Endothelial cell of umbilical vein (primary cell): ENCODE measurements around the gene CORO7. TPM values are rescaled to one million over a fixed set of nuclear protein-coding genes. Genes with fewer than 3 reads are reported as not detected.

Experiments
- BruUV-seq: library from RNA; stranded (reverse); fragments of 400-500 nt; replicated peaks from 2 replicates; lab custom pipeline; 2021; lab: Mats Ljungman, UMichigan
- CTCF ChIA-PET: fragments of 300-600, 350-600 bp; sonication (Branson Sonifier 250); formaldehyde crosslinking; loops from one replicate; lab custom pipeline; 2021; ENCODE audit warnings: antibody characterized with exemption, inconsistent platforms; lab: Charles Lee
- POLR2A ChIA-PET: fragments of 300-600, 350-600 bp; sonication (Branson Sonifier 250); formaldehyde crosslinking; loops from one replicate; lab custom pipeline; 2021; ENCODE audit warnings: antibody characterized with exemption, inconsistent platforms; lab: Charles Lee
- DNase-seq: peaks from one replicate; pipeline ENCODE4 v3.0.0-alpha.2; 2011; ENCODE audit warnings: low read depth, low spot score
- FAIRE-seq: peaks from 2 replicates; lab custom pipeline; 2011; peaks lifted over from hg19 to GRCh38; lab: Jason Lieb, UNC
- H2AFZ ChIP-seq: 2 replicates; pipeline ENCODE4 v1.6.0; 2012; ENCODE audit warnings: low read depth, low read length, control low read depth, inconsistent platforms
- H3K27ac ChIP-seq: 2 replicates; pipeline ENCODE4 v1.5.1; 2011; ENCODE audit warnings: low read depth, mild to moderate bottlenecking, control low read depth, low read length, moderate library complexity; ENCODE audit not compliant: insufficient read depth
- H3K27me3 ChIP-seq, 2 experiments: 2 replicates each; pipeline versions ENCODE4 v1.6.0 to v1.6.1; 2011; ENCODE audit warnings: low read length in 2 of 2, mixed read lengths in 1 of 2; ENCODE audit not compliant: control insufficient read depth in 2 of 2, insufficient read depth in 2 of 2
- H3K36me3 ChIP-seq, 2 experiments: 2 replicates in 1 of 2; 3 replicates in 1 of 2; pipeline ENCODE4 v1.5.1; 2011; ENCODE audit warnings: low read length in 2 of 2, mild to moderate bottlenecking in 1 of 2, moderate library complexity in 1 of 2; ENCODE audit not compliant: control insufficient read depth in 2 of 2, insufficient read depth in 2 of 2; ENCODE audit errors: extremely low read depth in 1 of 2
- H3K4me1 ChIP-seq: 3 replicates; pipeline ENCODE4 v1.5.1; 2011; ENCODE audit warnings: mild to moderate bottlenecking, low read length; ENCODE audit not compliant: control insufficient read depth, insufficient read depth; ENCODE audit errors: extremely low read depth
- H3K4me2 ChIP-seq: 2 replicates; pipeline ENCODE4 v1.6.1; 2011; ENCODE audit warnings: low read length, control low read depth, mixed read lengths; ENCODE audit not compliant: insufficient read depth
- H3K4me3 ChIP-seq, 3 experiments: fragments of 200-600 bp in 1 of 3; sonication (generic), shearing (Covaris generic) in 1 of 3; replicated peaks in 1 of 3; 2 replicates each; pipeline ENCODE4 v1.5.1; 2011 to 2016; ENCODE audit warnings: control low read depth in 3 of 3, low read length in 3 of 3, mild to moderate bottlenecking in 2 of 3, inconsistent platforms in 1 of 3, low read depth in 1 of 3, moderate library complexity in 1 of 3; ENCODE audit not compliant: insufficient read depth in 1 of 3
- H3K79me2 ChIP-seq: 2 replicates; pipeline ENCODE4 v1.6.0; 2012; ENCODE audit warnings: low read length, inconsistent platforms; ENCODE audit not compliant: control insufficient read depth, insufficient read depth
- H3K9ac ChIP-seq: replicated peaks from 2 replicates; pipeline ENCODE3; 2011; ENCODE audit warnings: low read length, control low read depth; ENCODE audit not compliant: insufficient read depth; ENCODE audit errors: extremely low read depth
- H3K9me1 ChIP-seq: replicated peaks from 3 replicates; pipeline ENCODE4 v1.6.0; 2011; ENCODE audit warnings: mild to moderate bottlenecking, low read length; ENCODE audit not compliant: control insufficient read depth, insufficient read depth; ENCODE audit errors: extremely low read depth
- H3K9me3 ChIP-seq: replicated peaks from 2 replicates; pipeline ENCODE4 v1.5.1; 2012; ENCODE audit warnings: low read length, inconsistent platforms; ENCODE audit not compliant: control insufficient read depth, insufficient read depth
- H4K20me1 ChIP-seq: replicated peaks from 2 replicates; pipeline ENCODE3; 2011; ENCODE audit warnings: mild to moderate bottlenecking, low read length; ENCODE audit not compliant: control insufficient read depth, insufficient read depth; ENCODE audit errors: extremely low read depth
- CTCF ChIP-seq, 2 donors: IDR thresholded peaks; 1 replicate in 1 of 2; 2 replicates in 1 of 2; pipeline ENCODE4 v1.5.1; 2011; ENCODE audit warnings: low read length in 2 of 2, mild to moderate bottlenecking in 2 of 2, moderate library complexity in 2 of 2, control low read depth in 1 of 2, inconsistent platforms in 1 of 2, low read depth in 1 of 2; ENCODE audit not compliant: insufficient read depth in 1 of 2; ENCODE audit errors: extremely low read depth in 1 of 2
- EZH2 ChIP-seq: IDR thresholded peaks from 2 replicates; pipeline ENCODE4 v1.6.1; 2012; ENCODE audit warnings: borderline replicate concordance, low read depth, mild to moderate bottlenecking, moderate library complexity, low read length, inconsistent platforms; ENCODE audit not compliant: severe bottlenecking
- FOS ChIP-seq: IDR thresholded peaks from 2 replicates; pipeline ENCODE4 v1.6.1; 2011; ENCODE audit warnings: mild to moderate bottlenecking, low read length, moderate library complexity, borderline replicate concordance; ENCODE audit not compliant: insufficient read depth
- GATA2 ChIP-seq: IDR thresholded peaks from 2 replicates; pipeline ENCODE4 v1.7.0; 2011; ENCODE audit warnings: low read depth, mild to moderate bottlenecking, moderate library complexity, mixed read lengths, low read length; ENCODE audit not compliant: insufficient read length, insufficient read depth
- JUN ChIP-seq: IDR thresholded peaks from 2 replicates; pipeline ENCODE4 v1.6.1; 2011; ENCODE audit warnings: borderline replicate concordance, low read depth; ENCODE audit not compliant: insufficient read length, insufficient read depth
- MAX ChIP-seq: IDR thresholded peaks from 2 replicates; pipeline ENCODE4 v1.6.1; 2011; ENCODE audit not compliant: insufficient read depth, insufficient read length
- MYC ChIP-seq: IDR thresholded peaks from one replicate; pipeline ENCODE4 v1.6.1; 2011; ENCODE audit warnings: mild to moderate bottlenecking, low read depth, low read length
- POLR2A ChIP-seq: IDR thresholded peaks from 2 replicates; pipeline ENCODE4 v1.6.1; 2012; ENCODE audit warnings: low read depth, mild to moderate bottlenecking, control low read depth, low read length
- POLR2AphosphoS5 ChIP-seq: IDR thresholded peaks from 2 replicates; pipeline ENCODE4 v1.6.1; 2012; ENCODE audit warnings: low read depth, mild to moderate bottlenecking, control low read depth, low read length, moderate library complexity; ENCODE audit not compliant: insufficient read depth
- dilution Hi-C: fragments of 300-500 bp; cut with MboI; formaldehyde crosslinking; loops from one replicate; pipeline ENCODE4 v1.15.0; 2019; ENCODE audit warnings: low sequenced_read_pairs; ENCODE audit not compliant: extremely low pct_ligation_motif_present
- intact Hi-C: fragments of 100-400 bp; cut with micrococcal nuclease; formaldehyde crosslinking; loops from one replicate; pipeline ENCODE4 v1.10.0; 2022
- polyA plus RNA-seq, 4 experiments: library from polyadenylated mRNA; depleted of rRNA in 3 of 4; stranded (reverse) in 3 of 4; unstranded in 1 of 4; fragments of >200 nt; gene quantifications; 2 replicates each; pipeline versions ENCODE4 v1.2.1 to v1.2.3, GENCODE V29; 2011 to 2012; ENCODE audit warnings: missing spikeins in 1 of 4
- total RNA-seq: library from RNA; stranded (reverse); gene quantifications from 2 replicates; pipeline ENCODE4 v1.2.3, GENCODE V29; 2021

CORO7 gene
- total and polyA plus RNA-seq, 2 donors (not counting 3 experiments of a cell fraction or from before 2014, with no cell fraction given) = 42.5 to 72.3 TPM

DNA sequence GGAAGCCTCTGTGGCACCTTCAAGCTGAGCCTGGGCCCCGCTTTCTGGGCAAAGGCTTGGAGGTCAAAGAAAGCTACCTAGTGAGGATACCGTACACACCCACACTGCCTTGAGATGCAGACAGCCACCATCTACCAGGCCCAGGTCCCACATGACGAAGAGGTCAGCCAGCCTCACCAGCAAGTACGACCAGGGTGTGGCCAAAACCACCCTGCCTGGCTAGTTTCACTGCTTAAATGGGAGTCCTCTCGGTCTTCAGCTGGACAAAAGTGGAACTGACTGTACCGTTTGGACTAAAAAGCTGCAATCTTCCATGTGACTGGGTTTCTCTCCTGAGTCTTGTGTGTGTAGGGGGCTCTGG is 23.2 kb downstream of the CORO7 start:
- H3K4me2 ChIP-seq = no peak overlapping the region
- H4K20me1 ChIP-seq = no peaks in the 10 kb centered on the region
- no peaks in the 10 kb centered on the region for H3K9me1 ChIP-seq
- intact Hi-C loops = no loop called here
- no peak overlapping the region for H3K27ac ChIP-seq
- H3K9ac ChIP-seq = no peak overlapping the region
- H3K4me3 ChIP-seq = no peak overlapping the region
- no peak for TF ChIP-seq EZH2
- TF ChIP-seq FOS = no peak
- no peak for TF ChIP-seq MYC
- no peak for TF ChIP-seq JUN
- TF ChIP-seq POLR2AphosphoS5 = no peak
- no peak for TF ChIP-seq GATA2
- H3K27me3 ChIP-seq = no peaks in the 10 kb centered on the region
- DNase-seq = no peak
- no TSS peak for BruUV-seq
- H2AFZ ChIP-seq = no peak overlapping the region
- no peaks in the 10 kb centered on the region for H3K9me3 ChIP-seq
- POLR2A ChIA-PET = no interaction called here
- CTCF ChIA-PET = interaction anchor here (0.8 to 7.5 kb wide), 6 partner anchors 10 to 193 kb away, joined by 3 to 63 read pairs (median 4); partner anchors contain the start of gene PAM16
- no peaks in the 10 kb centered on the region for H3K79me2 ChIP-seq
- dilution Hi-C loops = no loop called here
- no peak for FAIRE-seq
- peaks cover 0 to 18% of the 10 kb centered on the region in 2 experiments for H3K36me3 ChIP-seq
- H3K4me1 ChIP-seq = no peaks in the 10 kb centered on the region

GRCh38 chr16:4392382-4393239 is 23.8 kb downstream of the CORO7 start:
- BruUV-seq = no TSS peak
- no peak for FAIRE-seq
- no peak overlapping the region for H2AFZ ChIP-seq

More at GRCh38 chr16:4392382-4393239, 23.8 kb downstream of the CORO7 start:
- DNase-seq = no peak
- CTCF ChIA-PET = interaction anchor here (0.8 to 7.5 kb wide), 5 partner anchors 11 to 42 kb away, joined by 3 to 63 read pairs (median 3); partner anchors contain the start of gene PAM16
- H3K27me3 ChIP-seq = no peaks in the 10 kb centered on the region
- H3K27ac ChIP-seq = no peak overlapping the region
- no peaks in the 10 kb centered on the region for H4K20me1 ChIP-seq
- POLR2A ChIA-PET = no interaction called here
- H3K4me1 ChIP-seq = peaks cover 2% of the 10 kb centered on the region
- H3K4me2 ChIP-seq = no peak overlapping the region
- intact Hi-C loops = no loop called here
- H3K4me3 ChIP-seq = no peak overlapping the region
- H3K9me3 ChIP-seq = no peaks in the 10 kb centered on the region
- no peak overlapping the region for H3K9ac ChIP-seq
- dilution Hi-C loops = no loop called here
- TF ChIP-seq FOS = no peak
- no peak for TF ChIP-seq MYC
- no peak for TF ChIP-seq JUN
- no peak for TF ChIP-seq POLR2AphosphoS5
- TF ChIP-seq POLR2A = no peak
- no peak for TF ChIP-seq CTCF (IDR thresholded peaks at IDR 0.05; ENCODE audit: extremely low read depth in 1 of 2, insufficient read depth in 1 of 2, low read depth in 1 of 2, low read length in 2 of 2)
- TF ChIP-seq MAX = no peak
- TF ChIP-seq EZH2 = no peak
- no peak for TF ChIP-seq GATA2
- peaks cover 0 to 22% of the 10 kb centered on the region in 2 experiments for H3K36me3 ChIP-seq
- no peaks in the 10 kb centered on the region for H3K79me2 ChIP-seq
- no peaks in the 10 kb centered on the region for H3K9me1 ChIP-seq
